HG03095 (cell line): ENCODE results near the gene SLC35G2.
"Not testable (repeated sequence)": the region's sequence is repeated elsewhere in the genome, so short reads cannot be mapped to it uniquely, and the experiment has no call there.

Experiments
- ATAC-seq: cut with Tn5 transposase; IDR thresholded peaks from one replicate; pipeline ENCODE4 v1.9.1; 2021; ENCODE audit warnings: moderate library complexity; ENCODE audit not compliant: unreplicated experiment

Gene SLC35G2

GRCh38 chr3:136885357-136886213 is 66.7 kb downstream of the SLC35G2 start:
- no peak for ATAC-seq

DNA sequence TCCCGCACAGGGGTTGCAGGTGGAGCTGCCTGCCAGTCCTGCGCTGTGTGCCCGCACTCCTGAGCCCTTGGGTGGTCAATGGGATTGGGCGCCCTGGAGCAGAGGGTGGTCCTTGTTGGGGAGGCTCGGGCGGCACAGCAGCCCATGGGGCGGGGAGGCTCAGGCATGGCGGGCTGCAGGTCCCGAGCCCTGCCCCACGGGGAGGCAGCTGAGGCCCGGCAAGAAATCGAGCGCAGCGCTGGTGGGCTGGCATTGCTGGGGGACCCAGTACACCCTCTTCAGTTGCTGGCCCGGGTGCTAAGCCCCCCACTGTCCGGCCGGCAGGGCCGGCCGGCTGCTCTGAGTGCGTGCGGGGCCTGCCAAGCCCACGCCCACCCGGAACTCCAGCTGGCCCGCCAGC is 71.0 kb downstream of the SLC35G2 start:
- no peak for ATAC-seq

DNA sequence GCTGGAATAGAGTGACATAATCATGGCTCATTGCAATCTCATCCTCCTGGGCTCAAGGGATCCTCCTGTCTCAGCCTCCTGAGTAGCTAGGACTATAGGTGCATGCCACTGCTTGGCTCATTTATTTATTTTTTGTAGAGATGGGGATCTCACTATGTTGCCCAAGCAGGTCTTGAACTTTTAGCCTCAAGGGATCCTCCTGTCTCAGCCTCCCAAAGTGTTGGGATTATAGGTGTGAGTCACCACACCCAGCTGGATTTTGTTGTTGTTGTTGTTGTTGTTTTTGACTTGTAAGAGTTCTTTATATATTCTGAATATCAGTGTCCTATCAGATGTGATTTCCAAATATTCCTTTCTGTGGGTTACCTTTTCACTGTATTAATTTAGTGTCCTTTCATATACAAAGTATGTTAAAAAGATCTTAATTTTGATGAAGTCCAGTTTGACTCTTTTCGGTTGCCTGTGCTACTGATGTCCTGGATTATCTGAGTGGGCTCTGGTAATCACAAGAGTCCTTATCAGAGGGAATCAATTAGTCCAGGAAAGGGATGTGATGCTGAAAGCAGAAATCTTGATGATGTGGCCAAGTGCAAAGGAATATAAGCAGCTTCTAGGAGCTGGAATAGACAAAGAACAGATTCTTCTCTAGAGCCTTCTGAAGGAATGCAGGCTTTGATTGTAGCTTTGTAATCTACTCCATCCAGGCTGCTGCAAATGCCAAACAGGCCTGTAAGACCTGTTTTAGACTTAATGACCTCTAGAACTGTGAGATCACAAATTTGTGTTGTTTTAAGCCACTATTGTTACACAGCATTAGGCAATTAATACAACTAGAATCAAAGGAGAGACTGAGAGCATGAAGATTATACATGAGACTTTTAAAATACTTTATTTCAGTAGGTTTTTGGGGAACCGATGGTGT is 73.3 kb downstream of the SLC35G2 start:
- ATAC-seq, result no peak

DNA sequence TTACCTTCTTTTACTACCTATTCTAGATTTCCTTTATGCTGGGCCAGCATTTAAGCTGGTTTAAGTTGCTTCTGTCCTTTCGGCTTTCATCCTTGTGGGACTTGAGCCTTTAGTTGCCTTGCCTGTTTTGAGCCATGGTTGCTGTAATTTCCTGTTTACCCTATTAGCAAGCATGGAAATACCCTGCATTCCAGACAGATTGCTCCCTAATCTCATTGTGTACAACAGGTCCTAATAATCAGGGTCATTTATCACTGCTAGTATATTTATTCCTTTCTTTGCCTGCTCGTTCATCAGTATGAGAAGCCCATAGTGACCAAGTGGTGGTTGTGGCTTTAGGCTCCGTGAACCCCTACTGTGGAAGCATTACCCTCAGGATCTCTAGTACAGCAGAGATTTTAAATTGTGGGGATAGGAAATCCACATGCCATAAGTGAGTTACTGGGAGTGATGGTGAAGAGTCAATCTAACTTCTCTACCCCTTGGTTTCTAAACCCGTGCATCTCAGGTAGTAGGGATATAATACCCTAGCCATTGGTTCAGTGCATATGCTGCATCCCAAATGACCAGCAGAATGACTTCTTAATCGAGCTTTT is 75.0 kb downstream of the SLC35G2 start:
- ATAC-seq, result no peak

GRCh38 chr3:136897171-136897570 is 78.2 kb downstream of the SLC35G2 start:
- ATAC-seq, result not testable (repeated sequence)

DNA sequence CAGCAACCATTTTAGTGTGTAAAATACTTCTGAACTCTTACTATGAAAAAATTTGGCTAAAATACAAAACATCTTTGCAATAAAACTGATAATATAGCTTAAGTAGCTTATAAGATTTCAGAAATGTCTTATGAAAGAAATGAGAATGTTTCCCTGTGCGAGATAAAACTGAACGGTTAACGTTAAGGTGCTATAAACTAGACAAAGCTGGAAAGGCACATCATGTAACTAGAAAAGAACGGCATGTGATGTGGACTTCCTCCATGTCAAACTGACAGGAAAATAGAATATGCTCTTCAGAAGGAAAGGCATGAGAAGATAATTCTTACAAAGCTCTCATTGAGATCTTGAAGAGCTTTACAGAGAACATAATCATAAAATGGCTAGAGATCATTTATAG is 79.6 kb downstream of the SLC35G2 start:
- no peak for ATAC-seq

DNA sequence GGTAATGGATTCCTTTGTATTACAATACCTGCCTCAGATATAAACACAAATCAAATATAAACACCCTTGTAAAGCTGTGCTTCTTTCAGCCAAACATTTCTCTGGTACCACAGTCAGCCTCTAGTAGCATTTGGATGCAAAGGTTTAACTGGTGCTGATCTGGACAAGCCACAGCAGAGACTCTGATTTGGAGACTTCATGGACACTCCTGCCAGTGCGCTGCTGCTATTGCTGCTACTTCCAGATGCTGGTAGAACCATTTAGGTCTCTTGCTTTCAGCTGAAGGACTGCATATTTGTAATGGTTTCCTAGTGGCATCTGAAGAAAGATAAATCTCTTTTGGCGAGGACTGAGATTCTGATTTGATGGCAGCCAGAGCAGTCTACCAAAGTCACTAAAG is 80.0 kb downstream of the SLC35G2 start:
- no peak for ATAC-seq

DNA sequence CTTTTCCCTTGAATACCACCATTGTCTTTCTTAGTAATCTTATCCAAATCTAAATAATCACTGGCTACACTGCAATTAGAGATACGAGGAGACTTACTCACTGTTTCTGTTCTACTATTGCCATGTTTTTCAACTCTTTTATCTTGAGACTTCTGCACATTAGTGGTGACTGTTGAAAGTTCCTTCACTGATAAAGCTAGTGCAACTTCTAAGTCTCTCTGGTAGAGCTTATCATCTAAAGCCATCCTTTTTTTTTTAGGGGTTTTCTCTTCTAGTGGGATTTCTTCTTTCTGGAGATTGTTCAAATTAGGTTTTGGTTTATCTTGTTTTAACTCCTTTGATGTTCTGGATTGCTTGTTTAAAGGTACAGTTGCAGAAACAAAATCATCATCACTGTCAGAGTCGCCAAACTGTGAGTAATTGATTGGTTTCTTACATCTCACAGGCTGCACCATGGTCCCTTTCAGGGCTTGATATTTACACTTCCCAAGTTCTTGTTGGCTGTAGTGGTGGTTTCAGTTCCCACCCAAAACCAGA is 80.8 kb downstream of the SLC35G2 start:
- ATAC-seq, result no peak

GRCh38 chr3:136900694-136901093 is 81.8 kb downstream of the SLC35G2 start:
- not testable (repeated sequence) for ATAC-seq

GRCh38 chr3:136901391-136901790 is 82.5 kb downstream of the SLC35G2 start:
- ATAC-seq, result no peak

GRCh38 chr3:136902530-136902929 is 83.6 kb downstream of the SLC35G2 start:
- ATAC-seq, result not testable (repeated sequence)

- no peak for ATAC-seq
Measured at GRCh38 chr3:136903899-136904298, 85.0 kb downstream of the SLC35G2 start.

GRCh38 chr3:136904746-136905145 is 85.8 kb downstream of the SLC35G2 start:
- no peak for ATAC-seq
